Measurements from ENCODE around the gene GUCD1.

DNA sequence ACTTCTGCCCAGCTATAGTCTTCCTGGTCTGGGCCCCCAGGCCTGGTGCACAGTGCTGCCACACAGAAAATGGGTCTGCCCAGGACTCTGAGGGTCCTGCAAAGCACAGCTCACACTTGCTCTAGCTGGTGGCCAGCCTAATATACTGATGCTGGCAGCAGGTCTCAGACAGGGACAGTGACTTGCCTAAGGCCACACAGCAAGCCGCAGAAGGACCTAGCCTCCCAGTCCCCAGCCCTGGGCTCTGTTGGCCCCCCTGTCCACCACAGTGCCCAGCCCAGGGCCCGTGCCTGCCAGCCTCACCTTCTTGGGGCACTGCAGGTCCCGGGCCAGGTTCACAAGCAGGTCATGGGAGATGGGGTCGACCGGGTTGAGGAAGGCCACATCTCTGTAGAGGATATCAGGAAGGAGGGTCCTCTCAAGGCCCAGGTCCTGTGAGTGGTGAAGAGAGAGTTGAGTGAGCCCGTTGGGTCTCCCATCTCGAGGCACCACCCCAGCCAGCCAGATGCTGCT is 34.6 kb upstream of the GUCD1 start:
- TF ChIP-seq CTCF (conservative IDR thresholded peaks at IDR 0.05; ENCODE audit: low read length) (no peak), EZH2phosphoT487 (IDR thresholded peaks at IDR 0.05; ENCODE audit: borderline replicate concordance, low read depth, low read length) (no peak)

All from OCI-LY7 (cell line).